Natural killer cell (primary cell): ENCODE data around the gene CNOT3. TPM values are rescaled to one million over a fixed set of nuclear protein-coding genes. Genes with fewer than 3 reads are reported as not detected.

Source experiments
- ATAC-seq, 3 donors: fragments of 150-1000 bp in 2 of 3; fragments of 200-7000 bp in 1 of 3; cut with Tn5 transposase; 1 replicate in 1 of 3; 2 replicates in 2 of 3; pipeline ENCODE4 v1.10.0; 2021; ENCODE audit warnings: mild to moderate bottlenecking in 2 of 3, moderate library complexity in 2 of 3
- DNase-seq, 2 donors: peaks; one replicate each; pipeline versions ENCODE4 v3.0.0 to v3.0.0-alpha.2; 2013 to 2021; ENCODE audit warnings: mixed read lengths in 1 of 2
- H3K27ac ChIP-seq: one replicate; pipeline ENCODE4 v1.5.1; 2013; ENCODE audit warnings: mild to moderate bottlenecking, low read length
- H3K27me3 ChIP-seq: one replicate; pipeline ENCODE4 v1.6.1; 2013; ENCODE audit warnings: low read length; ENCODE audit not compliant: control insufficient read depth, insufficient read depth
- H3K36me3 ChIP-seq: one replicate; pipeline ENCODE4 v1.6.1; 2013; ENCODE audit warnings: low read length; ENCODE audit not compliant: control insufficient read depth, insufficient read depth
- H3K4me1 ChIP-seq: one replicate; pipeline ENCODE4 v1.6.1; 2013; ENCODE audit warnings: low read length; ENCODE audit not compliant: control insufficient read depth, insufficient read depth
- H3K4me3 ChIP-seq: one replicate; pipeline ENCODE4 v1.5.1; 2013; ENCODE audit warnings: low read length
- H3K9me3 ChIP-seq: one replicate; pipeline ENCODE4 v1.6.1; 2013; ENCODE audit warnings: low read length; ENCODE audit not compliant: control insufficient read depth, insufficient read depth
- H3K27ac Mint-ChIP-seq, 2 donors: one replicate each; pipeline ENCODE4 v1.8.0; 2022; ENCODE audit warnings: mild to moderate bottlenecking in 2 of 2, mixed read lengths in 2 of 2, moderate library complexity in 1 of 2
- H3K27me3 Mint-ChIP-seq, 2 donors: one replicate each; pipeline ENCODE4 v1.8.0; 2022; ENCODE audit warnings: low read depth in 2 of 2, mixed read lengths in 2 of 2
- H3K36me3 Mint-ChIP-seq: one replicate; pipeline ENCODE4 v1.8.0; 2022; ENCODE audit warnings: mixed read lengths
- H3K4me1 Mint-ChIP-seq, 2 donors: one replicate each; pipeline ENCODE4 v1.8.0; 2022; ENCODE audit warnings: mixed read lengths in 2 of 2
- H3K4me3 Mint-ChIP-seq: one replicate; pipeline ENCODE4 v1.8.0; 2022; ENCODE audit warnings: mild to moderate bottlenecking, moderate library complexity, mixed read lengths
- H3K9me3 Mint-ChIP-seq, 2 donors: one replicate each; pipeline ENCODE4 v1.8.0; 2022; ENCODE audit warnings: mixed read lengths in 2 of 2
- WGBS: methylation state at CpG from one replicate; pipeline ENCODE4 v1.1.7; 2013; ENCODE audit warnings: missing lambda C conversion rate; ENCODE audit not compliant: insufficient coverage; 5-methylcytosine and 5-hydroxymethylcytosine counted together
- intact Hi-C: fragments of 100-400 bp; cut with micrococcal nuclease; formaldehyde crosslinking; loops from one replicate; pipeline ENCODE4 v1.14.2; 2022
- total RNA-seq, 4 donors: library from RNA; stranded (reverse); fragments of 120-200 nt in 1 of 4; gene quantifications; one replicate each; pipeline versions ENCODE4 v1.2.3 to v1.2.4, GENCODE V29; 2013 to 2022
- TF ChIP-seq, protein P1 (sequence below): fragments of 200-600 bp; IDR thresholded peaks from one replicate; pipeline ENCODE4 v1.8.0; 2022; ENCODE audit warnings: antibody characterized with exemption

Gene CNOT3
- total RNA-seq, 3 donors from 2014 or later (not counting 1 experiment from before 2014, with no cell fraction given) = 46.3 to 73.9 (median 51.7) TPM

DNA sequence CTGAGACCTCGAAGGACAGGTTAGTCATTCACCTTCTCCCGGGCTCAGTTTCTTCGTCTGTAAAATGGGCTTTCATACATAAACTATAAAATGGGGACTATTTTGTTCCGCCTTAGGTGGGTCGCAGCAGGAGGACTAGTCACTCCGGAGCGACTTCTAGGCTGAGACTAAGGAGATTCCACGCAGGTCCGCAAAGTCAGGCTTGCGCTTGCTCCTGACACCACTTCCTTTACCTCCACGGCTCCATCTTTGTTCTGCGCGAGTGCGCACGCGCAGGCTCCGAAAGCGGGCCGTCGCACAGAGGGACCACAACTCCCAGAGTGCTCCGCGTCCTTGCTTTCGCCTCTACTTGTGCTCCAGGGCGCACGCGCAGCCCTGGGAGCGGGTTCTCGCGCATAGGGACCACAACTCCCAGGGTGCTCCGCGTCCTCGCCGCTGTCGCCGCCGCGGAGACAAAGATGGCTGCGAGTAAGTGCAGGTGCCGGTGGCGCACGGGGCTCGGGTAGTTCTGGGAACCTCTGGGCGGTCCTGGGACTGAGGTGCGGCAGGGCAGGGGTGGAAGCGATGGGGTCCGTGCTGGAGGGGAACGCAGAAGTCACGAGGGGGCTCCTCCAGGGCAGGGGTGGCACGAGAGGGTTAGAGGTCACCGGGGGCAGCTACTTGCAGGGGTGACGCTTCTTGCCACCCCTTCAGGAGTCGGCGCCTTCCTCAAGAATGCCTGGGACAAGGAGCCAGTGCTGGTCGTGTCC is 35.0 kb upstream of the CNOT3 start, which contains the start of gene NDUFA3:
Gene NDUFA3 (plus strand): TSS at position 435 of the 749 bp plus-strand sequence. CDS start 24 bp downstream, at position 459.
- H3K4me3 Mint-ChIP-seq = peak within 1 kb of the TSS; percentile 97
- WGBS = 3% methylated on average over 54 of the region's 54 CpGs
- no peaks in the 10 kb centered on the region for H3K27me3 Mint-ChIP-seq
- peaks cover 19% of the 10 kb centered on the region for H3K36me3 ChIP-seq
- no peaks in the 10 kb centered on the region for H3K9me3 Mint-ChIP-seq
- peaks cover 14% of the 10 kb centered on the region for H3K4me1 ChIP-seq
- intact Hi-C loops = loop anchor here (1.0 kb wide), 2 partner anchors 13 to 35 kb away; partner anchors contain the start of genes CNOT3, PRPF31 and TFPT
- no peaks in the 10 kb centered on the region for H3K27me3 ChIP-seq
- peaks cover 13 to 30% of the 10 kb centered on the region in 2 donors for H3K4me1 Mint-ChIP-seq
- ATAC-seq (peak; percentile 99 to 100 (median 99)), DNase-seq (peak; percentile 95 to 100)
- H3K27ac ChIP-seq = peak within 1 kb of the TSS; percentile 82
- H3K4me3 ChIP-seq = peak within 1 kb of the TSS; percentile 74
- peak within 1 kb of the TSS; percentile 89 to 99 for H3K27ac Mint-ChIP-seq
- TF ChIP-seq, protein P1, sequence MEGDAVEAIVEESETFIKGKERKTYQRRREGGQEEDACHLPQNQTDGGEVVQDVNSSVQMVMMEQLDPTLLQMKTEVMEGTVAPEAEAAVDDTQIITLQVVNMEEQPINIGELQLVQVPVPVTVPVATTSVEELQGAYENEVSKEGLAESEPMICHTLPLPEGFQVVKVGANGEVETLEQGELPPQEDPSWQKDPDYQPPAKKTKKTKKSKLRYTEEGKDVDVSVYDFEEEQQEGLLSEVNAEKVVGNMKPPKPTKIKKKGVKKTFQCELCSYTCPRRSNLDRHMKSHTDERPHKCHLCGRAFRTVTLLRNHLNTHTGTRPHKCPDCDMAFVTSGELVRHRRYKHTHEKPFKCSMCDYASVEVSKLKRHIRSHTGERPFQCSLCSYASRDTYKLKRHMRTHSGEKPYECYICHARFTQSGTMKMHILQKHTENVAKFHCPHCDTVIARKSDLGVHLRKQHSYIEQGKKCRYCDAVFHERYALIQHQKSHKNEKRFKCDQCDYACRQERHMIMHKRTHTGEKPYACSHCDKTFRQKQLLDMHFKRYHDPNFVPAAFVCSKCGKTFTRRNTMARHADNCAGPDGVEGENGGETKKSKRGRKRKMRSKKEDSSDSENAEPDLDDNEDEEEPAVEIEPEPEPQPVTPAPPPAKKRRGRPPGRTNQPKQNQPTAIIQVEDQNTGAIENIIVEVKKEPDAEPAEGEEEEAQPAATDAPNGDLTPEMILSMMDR = no peak
- no peaks in the 10 kb centered on the region for H3K9me3 ChIP-seq
- H3K36me3 Mint-ChIP-seq = no peaks in the 10 kb centered on the region

DNA sequence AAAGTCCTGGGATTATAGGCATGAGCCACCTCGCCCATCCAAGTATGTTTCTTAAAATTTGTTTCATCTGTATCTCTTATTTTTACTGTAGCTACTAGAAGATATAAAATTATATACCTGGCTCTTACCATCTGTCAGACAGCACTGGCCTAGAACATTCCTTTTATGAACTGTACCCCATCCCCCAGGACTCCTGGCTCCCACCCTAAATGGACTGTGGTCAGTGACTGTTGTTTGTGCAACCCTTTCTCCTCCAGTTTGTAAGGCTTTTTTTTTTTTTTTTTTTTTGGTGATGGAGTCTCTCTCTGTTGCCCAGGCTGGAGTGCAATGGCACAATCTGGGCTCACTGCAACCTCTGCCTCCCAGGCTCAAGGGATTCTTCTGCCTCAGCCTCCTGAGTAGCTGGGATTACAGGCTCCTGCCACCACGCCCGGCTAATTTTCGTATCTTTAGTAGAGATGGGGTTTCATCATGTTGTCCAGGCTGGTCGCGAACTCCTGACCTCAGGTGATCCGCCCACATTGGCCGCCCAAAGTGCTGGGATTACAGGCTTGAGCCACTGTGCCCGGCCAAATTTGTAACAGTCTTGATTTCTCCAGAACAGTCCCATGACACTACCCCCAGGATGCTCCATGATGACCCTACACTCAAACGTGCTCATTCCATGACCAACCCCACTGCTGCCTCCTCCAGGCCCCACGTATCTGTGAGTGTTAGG is 32.4 kb upstream of the CNOT3 start:
- ATAC-seq (no peak), DNase-seq (no peak)
- peaks cover 13 to 30% of the 10 kb centered on the region in 2 donors for H3K4me1 Mint-ChIP-seq
- Histone ChIP-seq H3K4me1 (peaks cover 14% of the 10 kb centered on the region), H3K36me3 (peaks cover 39% of the 10 kb centered on the region), H3K27ac (no peak overlapping the region), H3K27me3 (no peaks in the 10 kb centered on the region), H3K4me3 (no peak overlapping the region), H3K9me3 (no peaks in the 10 kb centered on the region)
- H3K36me3 Mint-ChIP-seq = no peaks in the 10 kb centered on the region
- H3K27me3 Mint-ChIP-seq = no peaks in the 10 kb centered on the region
- TF ChIP-seq, protein P1 = no peak
- intact Hi-C loops = no loop called here
- H3K9me3 Mint-ChIP-seq = no peaks in the 10 kb centered on the region
- peak overlapping the region; percentile 35 for H3K4me3 Mint-ChIP-seq
- H3K27ac Mint-ChIP-seq = peak overlapping the region in 1 of 2 donors; percentile 28
- WGBS = 90% methylated on average over 10 of the region's 11 CpGs

DNA sequence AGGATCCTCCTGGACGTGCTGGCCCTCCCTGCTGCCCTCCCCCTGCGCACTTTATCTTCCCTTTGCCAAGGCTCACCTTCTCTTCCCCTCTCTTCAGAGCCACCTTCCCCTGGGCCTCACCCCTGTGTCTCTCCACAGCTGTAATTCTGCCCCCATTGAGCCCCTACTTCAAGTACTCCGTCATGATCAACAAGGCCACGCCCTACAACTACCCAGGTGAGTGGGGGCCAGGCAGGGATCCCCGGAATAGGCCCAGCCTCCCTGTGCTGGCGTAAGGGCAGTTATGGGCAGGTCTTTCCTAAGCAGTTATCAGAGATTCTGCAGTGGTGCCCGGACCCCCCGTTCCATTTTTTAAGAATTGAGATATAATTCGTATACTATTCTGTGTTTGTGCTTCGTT is 31.8 kb upstream of the CNOT3 start:
- H3K36me3 ChIP-seq = peaks cover 44% of the 10 kb centered on the region
- H3K27me3 ChIP-seq = no peaks in the 10 kb centered on the region
- TF ChIP-seq, protein P1 = no peak
- intact Hi-C loops = no loop called here
- ATAC-seq = no peak
- 98% methylated on average over 10 of the region's 10 CpGs for WGBS
- no peak overlapping the region for H3K27ac ChIP-seq
- Mint-ChIP-seq H3K9me3 (no peaks in the 10 kb centered on the region), H3K27me3 (no peaks in the 10 kb centered on the region), H3K4me1 (peaks cover 16 to 33% of the 10 kb centered on the region in 2 donors), H3K27ac (peak overlapping the region in 1 of 2 donors; percentile 28), H3K4me3 (no peak overlapping the region), H3K36me3 (no peaks in the 10 kb centered on the region)
- no peak overlapping the region for H3K4me3 ChIP-seq
- no peak for DNase-seq
- no peaks in the 10 kb centered on the region for H3K9me3 ChIP-seq
- H3K4me1 ChIP-seq = peaks cover 14% of the 10 kb centered on the region
